GM06990 (cell line): ENCODE data around the gene ZNRD2.

Experiments
- DNase-seq: peaks from one replicate; pipeline ENCODE4 v3.0.0-alpha.2; 2011; ENCODE audit not compliant: insufficient read length; ENCODE audit errors: extremely low read depth
- H3K27me3 ChIP-seq: replicated peaks from 2 replicates; pipeline ENCODE4 v1.6.0; 2011; ENCODE audit warnings: low read length; ENCODE audit not compliant: control insufficient read depth, insufficient read depth
- H3K36me3 ChIP-seq: 2 replicates; pipeline ENCODE4 v1.5.1; 2011; ENCODE audit warnings: low read length; ENCODE audit not compliant: control insufficient read depth, insufficient read depth
- H3K4me3 ChIP-seq: replicated peaks from 2 replicates; pipeline ENCODE4 v1.5.1; 2011; ENCODE audit warnings: low read depth, mild to moderate bottlenecking, control low read depth, low read length
- CTCF ChIP-seq: IDR thresholded peaks from 2 replicates; pipeline ENCODE4 v1.5.1; 2011; ENCODE audit warnings: low read length, control low read depth, mild to moderate bottlenecking, inconsistent platforms; ENCODE audit not compliant: insufficient read depth, poor library complexity, severe bottlenecking

Gene ZNRD2

GRCh38 chr11:65617136-65617850 is 47.0 kb downstream of the ZNRD2 start:
- H3K36me3 ChIP-seq = peaks cover 40% of the 10 kb centered on the region
- H3K27me3 ChIP-seq = no peaks in the 10 kb centered on the region
- no peak for TF ChIP-seq CTCF
- H3K4me3 ChIP-seq = peak overlapping the region; percentile 84
- DNase-seq = no peak

DNA sequence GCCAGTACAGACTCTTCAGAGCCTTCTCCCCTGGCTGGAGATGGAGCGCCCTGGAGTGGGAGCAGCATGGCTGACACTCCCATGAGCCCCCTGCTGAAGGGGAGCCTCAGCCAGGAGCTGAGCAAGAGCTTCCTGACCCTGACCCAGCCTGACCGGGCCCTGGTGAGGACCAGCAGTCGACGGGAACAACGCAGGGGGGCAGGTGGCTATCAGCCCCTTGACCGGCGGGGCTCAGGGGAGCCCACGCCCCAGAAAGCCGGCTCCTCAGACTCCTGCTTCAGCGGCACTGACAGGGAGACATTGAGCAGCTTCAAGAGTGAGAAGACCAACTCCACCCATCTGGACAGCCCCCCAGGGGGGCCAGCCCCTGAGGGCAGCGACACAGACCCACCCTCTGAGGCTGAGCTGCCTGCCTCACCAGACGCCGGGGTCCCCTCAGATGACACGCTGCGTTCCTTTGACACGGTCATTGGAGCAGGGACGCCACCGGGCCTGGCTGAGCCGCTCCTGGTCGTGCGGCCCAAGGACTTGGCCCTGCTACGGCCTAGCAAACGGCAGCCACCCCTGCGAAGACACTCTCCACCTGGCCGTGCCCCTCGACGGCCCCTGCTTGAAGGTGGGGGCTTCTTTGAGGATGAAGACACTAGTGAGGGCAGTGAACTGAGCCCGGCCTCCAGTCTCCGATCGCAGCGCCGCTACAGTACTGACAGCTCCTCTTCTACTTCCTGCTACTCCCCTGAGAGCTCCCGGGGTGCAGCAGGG is 47.9 kb downstream of the ZNRD2 start:
- Histone ChIP-seq H3K4me3 (no peak overlapping the region), H3K27me3 (no peaks in the 10 kb centered on the region), H3K36me3 (peaks cover 43% of the 10 kb centered on the region)
- DNase-seq = no peak
- no peak for TF ChIP-seq CTCF

DNA sequence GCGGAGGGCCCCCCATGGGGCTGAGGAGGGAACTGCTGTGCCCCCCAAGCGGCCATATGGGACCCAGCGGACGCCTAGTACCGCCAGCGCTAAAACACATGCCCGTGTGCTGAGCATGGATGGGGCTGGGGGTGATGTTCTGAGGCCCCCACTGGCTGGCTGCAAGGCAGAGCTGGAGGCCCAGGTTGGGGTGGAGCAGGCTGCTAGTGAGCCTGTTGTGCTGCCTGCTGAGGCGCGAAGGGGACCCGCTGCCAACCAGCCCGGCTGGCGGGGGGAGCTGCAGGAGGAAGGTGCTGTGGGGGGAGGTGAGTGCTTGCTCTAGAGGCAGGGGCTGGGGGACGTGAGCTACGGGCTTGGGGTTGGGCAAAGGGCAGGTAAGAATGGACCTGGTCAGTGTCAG is 48.5 kb downstream of the ZNRD2 start:
- no peak for DNase-seq
- Histone ChIP-seq H3K36me3 (peaks cover 45% of the 10 kb centered on the region), H3K4me3 (no peak overlapping the region), H3K27me3 (no peaks in the 10 kb centered on the region)
- TF ChIP-seq CTCF = no peak

DNA sequence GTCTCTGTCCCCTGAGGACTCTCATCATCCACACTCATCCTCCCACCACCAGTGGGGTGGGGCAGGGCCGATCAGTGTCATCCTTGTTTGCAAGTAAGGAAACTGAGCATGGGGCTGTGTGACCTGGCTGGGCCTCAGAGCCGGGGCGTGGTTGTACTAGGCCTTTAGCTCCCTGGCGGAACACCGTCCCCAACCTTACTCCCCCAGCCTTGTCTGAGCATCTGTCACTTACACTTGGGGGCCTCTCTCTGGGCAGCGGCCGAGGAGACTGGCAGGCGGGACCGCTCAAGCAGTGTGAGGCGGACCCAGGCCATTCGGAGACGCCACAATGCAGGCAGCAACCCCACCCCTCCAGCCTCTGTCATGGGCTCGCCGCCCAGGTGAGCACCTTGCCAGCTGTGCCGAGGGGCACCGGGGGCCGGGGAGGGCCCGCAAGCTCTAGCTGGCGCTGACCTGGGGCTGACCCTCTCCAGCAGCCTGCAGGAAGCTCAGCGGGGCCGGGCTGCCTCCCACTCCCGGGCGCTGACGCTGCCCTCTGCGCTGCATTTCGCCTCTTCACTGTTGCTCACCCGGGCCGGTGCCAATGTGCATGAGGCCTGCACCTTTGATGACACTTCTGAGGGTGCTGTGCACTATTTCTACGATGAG is 49.1 kb downstream of the ZNRD2 start:
- H3K27me3 ChIP-seq = no peaks in the 10 kb centered on the region
- no peak overlapping the region for H3K4me3 ChIP-seq
- TF ChIP-seq CTCF = no peak
- H3K36me3 ChIP-seq = peaks cover 51% of the 10 kb centered on the region
- no peak for DNase-seq

DNA sequence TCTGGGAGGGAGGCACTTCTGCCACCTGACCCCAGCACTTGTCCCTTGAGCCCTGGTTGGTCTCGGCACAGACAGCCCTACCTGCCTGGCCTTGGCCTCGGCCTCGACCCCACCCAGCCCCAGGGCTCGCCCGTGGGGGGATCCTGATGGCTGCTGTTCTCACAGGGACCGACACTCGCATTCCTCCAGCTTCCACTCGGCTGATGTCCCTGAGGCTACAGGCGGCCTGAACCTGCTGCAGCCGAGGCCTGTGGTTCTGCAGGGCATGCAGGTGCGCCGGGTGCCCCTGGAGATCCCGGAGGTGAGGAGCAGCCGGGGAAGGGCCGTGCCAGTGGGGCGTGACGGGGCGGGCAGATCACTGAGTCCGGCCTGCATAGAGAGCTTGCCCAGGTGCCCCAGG is 50.4 kb downstream of the ZNRD2 start:
- H3K27me3 ChIP-seq = no peaks in the 10 kb centered on the region
- H3K4me3 ChIP-seq = no peak overlapping the region
- H3K36me3 ChIP-seq = peaks cover 61% of the 10 kb centered on the region
- TF ChIP-seq CTCF = no peak
- DNase-seq = no peak
